ENCODE results near the gene DSPP.

DSPP gene

GRCh38 chr4:87575408-87575807 is 32.9 kb upstream of the DSPP start:
- Histone ChIP-seq H3K79me2 (ENCODE audit: insufficient read depth, low read depth) (no peaks in the 10 kb centered on the region), H3K4me3 (IDR thresholded peaks at IDR 0.05; ENCODE audit: insufficient read depth, low read depth, low read length) (no peak overlapping the region), H3K36me3 (ENCODE audit: insufficient read depth) (no peaks in the 10 kb centered on the region), H3K4me1 (ENCODE audit: low read depth, poor library complexity, severe bottlenecking) (no peaks in the 10 kb centered on the region), H3K4me2 (no peak overlapping the region), H3K9ac (no peak overlapping the region), H2AFZ (ENCODE audit: low read depth) (no peak overlapping the region), H3K27me3 (ENCODE audit: insufficient read depth, low read depth) (no peaks in the 10 kb centered on the region), H3K27ac (no peak overlapping the region), H4K20me1 (ENCODE audit: insufficient read depth) (no peaks in the 10 kb centered on the region)
- TF ChIP-seq CTCF (conservative IDR thresholded peaks at IDR 0.05; ENCODE audit: low read depth, low read length) = no peak

- H3K27ac ChIP-seq = no peak overlapping the region
- H3K79me2 ChIP-seq (ENCODE audit: insufficient read depth, low read depth) = no peaks in the 10 kb centered on the region
- no peaks in the 10 kb centered on the region for H3K36me3 ChIP-seq (ENCODE audit: insufficient read depth)
- H3K4me3 ChIP-seq (IDR thresholded peaks at IDR 0.05; ENCODE audit: insufficient read depth, low read depth, low read length) = no peak overlapping the region
- no peak for TF ChIP-seq CTCF (conservative IDR thresholded peaks at IDR 0.05; ENCODE audit: low read depth, low read length)
- no peaks in the 10 kb centered on the region for H3K4me1 ChIP-seq (ENCODE audit: low read depth, poor library complexity, severe bottlenecking)
- no peaks in the 10 kb centered on the region for H4K20me1 ChIP-seq (ENCODE audit: insufficient read depth)
- H2AFZ ChIP-seq (ENCODE audit: low read depth) = no peak overlapping the region
- no peak overlapping the region for H3K9ac ChIP-seq
- H3K4me2 ChIP-seq = no peak overlapping the region
- H3K27me3 ChIP-seq (ENCODE audit: insufficient read depth, low read depth) = no peaks in the 10 kb centered on the region
Measured at GRCh38 chr4:87575983-87576382, 32.3 kb upstream of the DSPP start.

GRCh38 chr4:87579478-87579877 is 28.9 kb upstream of the DSPP start:
- no peaks in the 10 kb centered on the region for H3K36me3 ChIP-seq (ENCODE audit: insufficient read depth)
- no peak for TF ChIP-seq CTCF (conservative IDR thresholded peaks at IDR 0.05; ENCODE audit: low read depth, low read length)
- no peaks in the 10 kb centered on the region for H3K27me3 ChIP-seq (ENCODE audit: insufficient read depth, low read depth)
- H3K4me3 ChIP-seq (IDR thresholded peaks at IDR 0.05; ENCODE audit: insufficient read depth, low read depth, low read length) = no peak overlapping the region
- no peak overlapping the region for H3K27ac ChIP-seq
- H3K4me1 ChIP-seq (ENCODE audit: low read depth, poor library complexity, severe bottlenecking) = no peaks in the 10 kb centered on the region
- H3K9ac ChIP-seq = no peak overlapping the region
- H3K79me2 ChIP-seq (ENCODE audit: insufficient read depth, low read depth) = no peaks in the 10 kb centered on the region
- no peak overlapping the region for H2AFZ ChIP-seq (ENCODE audit: low read depth)
- no peaks in the 10 kb centered on the region for H4K20me1 ChIP-seq (ENCODE audit: insufficient read depth)
- H3K4me2 ChIP-seq = no peak overlapping the region

- Histone ChIP-seq H3K9ac (no peak overlapping the region), H3K27ac (no peak overlapping the region), H3K4me1 (ENCODE audit: low read depth, poor library complexity, severe bottlenecking) (no peaks in the 10 kb centered on the region), H3K36me3 (ENCODE audit: insufficient read depth) (no peaks in the 10 kb centered on the region), H3K4me3 (IDR thresholded peaks at IDR 0.05; ENCODE audit: insufficient read depth, low read depth, low read length) (no peak overlapping the region), H3K79me2 (ENCODE audit: insufficient read depth, low read depth) (no peaks in the 10 kb centered on the region), H3K27me3 (ENCODE audit: insufficient read depth, low read depth) (no peaks in the 10 kb centered on the region), H2AFZ (ENCODE audit: low read depth) (no peak overlapping the region), H3K4me2 (no peak overlapping the region), H4K20me1 (ENCODE audit: insufficient read depth) (no peaks in the 10 kb centered on the region)
- TF ChIP-seq CTCF (conservative IDR thresholded peaks at IDR 0.05; ENCODE audit: low read depth, low read length) = no peak
Measured at GRCh38 chr4:87580057-87580456, 28.3 kb upstream of the DSPP start.
